ENCODE results near the gene CCDC13. TPM values are rescaled to one million over a fixed set of nuclear protein-coding genes. Genes with fewer than 3 reads are reported as not detected.

Gene CCDC13
- total RNA-seq, 4 donors from 2014 or later, result 0.27 to 33.3 (median 13.6) TPM

DNA sequence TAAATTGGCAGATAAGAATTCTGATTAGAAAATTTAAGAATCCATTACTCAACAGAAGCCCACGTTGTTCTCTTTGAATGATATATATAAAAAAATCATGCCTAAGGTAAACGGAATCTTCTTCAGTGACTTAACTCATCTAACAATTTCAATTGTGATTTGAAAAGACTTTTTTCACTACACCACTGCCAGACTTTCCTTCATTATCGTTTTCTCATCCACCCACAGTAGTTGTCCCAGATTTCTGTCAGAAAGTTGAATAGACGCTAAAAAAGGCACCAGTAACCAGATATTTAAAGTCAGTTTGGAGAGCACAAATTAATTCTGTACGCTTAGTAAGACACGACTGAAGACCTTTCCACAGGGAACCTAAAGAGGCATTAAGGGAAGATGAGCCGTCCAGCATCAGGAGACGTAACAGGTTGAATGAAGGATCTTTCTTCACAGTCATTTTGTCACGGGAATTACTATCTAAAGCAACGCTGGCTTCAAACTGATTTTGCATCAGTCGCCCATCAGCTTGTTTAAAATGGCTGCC lies 29.9 kb upstream of the CCDC13 start:
- 49 to 57% methylated on average over 9 to 11 of the region's 11 CpGs for WGBS, 2 donors (ENCODE audit: low coverage in 1 of 2)
- Histone ChIP-seq H3K9me3 (no peaks in the 10 kb centered on the region), H3K4me1 (peaks cover 17 to 47% (median 38%) of the 10 kb centered on the region in 4 donors), H3K27ac (peak overlapping the region; percentile 98 to 99 (median 98)), H3K27me3 (no peaks in the 10 kb centered on the region), H3K36me3 (no peaks in the 10 kb centered on the region), H3K4me3 (peak overlapping the region; percentile 80 to 83 (median 82))
- no peak for DNase-seq
- intact Hi-C loops (cut with DNase I; ENCODE audit: low total_unique reads), result no loop called here
- TF ChIP-seq POLR2AphosphoS5 (IDR thresholded peaks at IDR 0.05), result no peak
- no peak for TF ChIP-seq EP300 (IDR thresholded peaks at IDR 0.05; ENCODE audit: low read depth)
- TF ChIP-seq CTCF (IDR thresholded peaks at IDR 0.05), result no peak
- no peak for TF ChIP-seq POLR2A (IDR thresholded peaks at IDR 0.05)
- in situ Hi-C loops (cut with MboI; ENCODE audit: low pct_ligation_motif_present in 1 of 4, low pct_unique_long_range_greater_than_20kb in 1 of 4, low sequenced_read_pairs in 3 of 4), result no loop called here

GRCh38 chr3:42801784-42802183 lies 28.7 kb upstream of the CCDC13 start:
- no peak for TF ChIP-seq POLR2AphosphoS5 (IDR thresholded peaks at IDR 0.05)
- no peak for DNase-seq
- intact Hi-C loops (cut with DNase I; ENCODE audit: low total_unique reads) (no loop called here), in situ Hi-C loops (cut with MboI; ENCODE audit: low pct_ligation_motif_present in 1 of 4, low pct_unique_long_range_greater_than_20kb in 1 of 4, low sequenced_read_pairs in 3 of 4) (no loop called here)
- Histone ChIP-seq H3K4me3 (peak overlapping the region in 2 of 4 donors; percentile 83), H3K9me3 (no peaks in the 10 kb centered on the region), H3K27me3 (no peaks in the 10 kb centered on the region), H3K27ac (peak overlapping the region; percentile 48 to 99 (median 98)), H3K4me1 (peaks cover 17 to 47% (median 38%) of the 10 kb centered on the region in 4 donors), H3K36me3 (no peaks in the 10 kb centered on the region)
- 80 to 87% methylated on average over 2 to 4 of the region's 4 CpGs for WGBS, 2 donors (ENCODE audit: low coverage in 1 of 2)

DNA sequence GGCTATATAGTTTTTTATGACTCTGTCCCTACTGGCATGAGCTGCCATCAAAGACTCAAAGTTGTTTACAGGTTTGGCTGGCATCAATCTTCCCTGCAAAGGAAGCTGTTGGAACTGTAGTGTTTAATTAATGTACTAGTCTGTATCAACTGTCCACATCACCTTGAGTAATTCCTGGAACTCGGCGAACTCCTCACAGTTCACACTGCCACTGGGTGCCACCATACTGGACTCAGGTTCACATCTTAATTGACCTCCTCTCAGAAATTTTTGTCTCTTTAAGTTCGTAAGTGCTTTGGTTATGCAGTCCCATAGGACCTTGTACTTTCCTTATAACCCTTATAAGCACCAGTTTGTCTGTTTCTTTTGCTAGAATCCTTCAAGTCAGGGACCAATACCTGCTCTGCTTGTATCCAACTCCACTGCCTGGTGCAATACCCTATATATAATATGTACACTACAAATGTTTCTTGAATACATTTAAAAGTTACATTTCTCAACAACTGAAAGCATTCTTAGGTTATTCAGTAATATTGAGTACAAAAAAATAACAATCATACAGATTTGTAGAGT lies 28.1 kb upstream of the CCDC13 start:
- intact Hi-C loops (cut with DNase I; ENCODE audit: low total_unique reads), result no loop called here
- in situ Hi-C loops (cut with MboI; ENCODE audit: low pct_ligation_motif_present in 1 of 4, low pct_unique_long_range_greater_than_20kb in 1 of 4, low sequenced_read_pairs in 3 of 4), result no loop called here
- DNase-seq, result no peak
- Histone ChIP-seq H3K4me3 (peak overlapping the region in 2 of 4 donors; percentile 83), H3K36me3 (no peaks in the 10 kb centered on the region), H3K9me3 (no peaks in the 10 kb centered on the region), H3K27me3 (no peaks in the 10 kb centered on the region), H3K4me1 (peaks cover 17 to 50% (median 38%) of the 10 kb centered on the region in 4 donors), H3K27ac (peak overlapping the region; percentile 48 to 99 (median 98))
- 36 to 58% methylated on average over 3 of the region's 3 CpGs for WGBS, 2 donors (ENCODE audit: low coverage in 1 of 2)
- TF ChIP-seq EP300 (IDR thresholded peaks at IDR 0.05; ENCODE audit: low read depth), result no peak
- no peak for TF ChIP-seq CTCF (IDR thresholded peaks at IDR 0.05)
- TF ChIP-seq POLR2A (IDR thresholded peaks at IDR 0.05), result peak; percentile 65
- peak in 2 of 3 donors; percentile 60 to 82 for TF ChIP-seq POLR2AphosphoS5 (IDR thresholded peaks at IDR 0.05)

- DNase-seq, result no peak
- 88 to 100% methylated on average over 2 of the region's 2 CpGs for WGBS, 2 donors (ENCODE audit: low coverage in 1 of 2)
- peak overlapping the region; percentile 48 to 99 (median 98) for H3K27ac ChIP-seq
- H3K4me1 ChIP-seq, result peaks cover 17 to 56% (median 37%) of the 10 kb centered on the region in 4 donors
- no peaks in the 10 kb centered on the region for H3K36me3 ChIP-seq
- H3K27me3 ChIP-seq, result no peaks in the 10 kb centered on the region
- intact Hi-C loops (cut with DNase I; ENCODE audit: low total_unique reads) (no loop called here), in situ Hi-C loops (cut with MboI; ENCODE audit: low pct_ligation_motif_present in 1 of 4, low pct_unique_long_range_greater_than_20kb in 1 of 4, low sequenced_read_pairs in 3 of 4) (no loop called here)
- no peak overlapping the region for H3K4me3 ChIP-seq
- TF ChIP-seq CTCF (IDR thresholded peaks at IDR 0.05), result no peak
- TF ChIP-seq EP300 (IDR thresholded peaks at IDR 0.05; ENCODE audit: low read depth), result no peak
- no peak for TF ChIP-seq POLR2AphosphoS5 (IDR thresholded peaks at IDR 0.05)
- TF ChIP-seq POLR2A (IDR thresholded peaks at IDR 0.05), result no peak
- H3K9me3 ChIP-seq, result no peaks in the 10 kb centered on the region
These were observed 27.2 kb upstream of the CCDC13 start for GRCh38 chr3:42800251-42800650.
